SK-N-SH treated with all-trans-retinoic acid at 6 μM for 48 hours (cell line): Measurements from ENCODE around the gene C8G.

ENCODE experiments used
- ATAC-seq: fragments of 200-7000 bp; cut with Tn5 transposase; 3 replicates; pipeline ENCODE4 v1.9.1; 2020; ENCODE audit warnings: mild to moderate bottlenecking, moderate library complexity
- ARNTL ChIP-seq: fragments of 450-650 bp; formaldehyde crosslinking; IDR thresholded peaks from 2 replicates; pipeline ENCODE4 v1.5.0; 2020; ENCODE audit warnings: low read depth, mild to moderate bottlenecking, moderate library complexity, borderline replicate concordance
- CREB5 ChIP-seq: fragments of 250-450 bp; sonication (Bioruptor Pico); IDR thresholded peaks from 2 replicates; pipeline ENCODE4 v1.5.1; 2020; ENCODE audit warnings: low read depth, mild to moderate bottlenecking, moderate library complexity
- CSDC2 ChIP-seq: fragments of 250-450 bp; sonication (Bioruptor Pico); IDR thresholded peaks from 2 replicates; pipeline ENCODE4 v1.5.0; 2020; ENCODE audit warnings: mild to moderate bottlenecking, moderate library complexity
- CSRNP3 ChIP-seq: fragments of 250-450 bp; sonication (Bioruptor Pico); IDR thresholded peaks from 2 replicates; pipeline ENCODE4 v1.5.1; 2021; ENCODE audit warnings: mild to moderate bottlenecking, moderate library complexity
- ESRRG ChIP-seq: fragments of 250-450 bp; sonication (Bioruptor Pico); IDR thresholded peaks from 2 replicates; pipeline ENCODE4 v1.6.1; 2021; ENCODE audit warnings: mild to moderate bottlenecking
- GLIS3 ChIP-seq: fragments of 250-450 bp; sonication (Bioruptor Pico); IDR thresholded peaks from 2 replicates; pipeline ENCODE4 v1.5.0; 2020; ENCODE audit warnings: mild to moderate bottlenecking, moderate library complexity
- ISL1 ChIP-seq: fragments of 250-450 bp; sonication (Bioruptor Pico); IDR thresholded peaks from 2 replicates; pipeline ENCODE4 v2.1.2; 2022; ENCODE audit warnings: mild to moderate bottlenecking, moderate library complexity
- OSR1 ChIP-seq: fragments of 250-450 bp; sonication (Bioruptor Pico); IDR thresholded peaks from 2 replicates; pipeline ENCODE4 v1.8.0; 2022; ENCODE audit warnings: moderate library complexity, mild to moderate bottlenecking, inconsistent platforms
- PATZ1 ChIP-seq: fragments of 250-450 bp; sonication (Bioruptor Pico); IDR thresholded peaks from 2 replicates; pipeline ENCODE4 v1.8.0; 2020; ENCODE audit warnings: mild to moderate bottlenecking, moderate library complexity, borderline replicate concordance
- POU6F1 ChIP-seq: fragments of 250-450 bp; sonication (Bioruptor Pico); IDR thresholded peaks from 2 replicates; pipeline ENCODE4 v1.8.0; 2021; ENCODE audit warnings: low read depth, mild to moderate bottlenecking, moderate library complexity, borderline replicate concordance
- PPARA ChIP-seq: fragments of 250-450 bp; sonication (Bioruptor Pico); IDR thresholded peaks from 2 replicates; pipeline ENCODE4 v1.5.0; 2020; ENCODE audit warnings: mild to moderate bottlenecking, borderline replicate concordance
- RARB ChIP-seq: fragments of 250-450 bp; sonication (Bioruptor Pico); IDR thresholded peaks from 2 replicates; pipeline ENCODE4 v1.8.0; 2021; ENCODE audit warnings: mild to moderate bottlenecking, moderate library complexity
- SNAI2 ChIP-seq: fragments of 250-450 bp; sonication (Bioruptor Pico); IDR thresholded peaks from 2 replicates; pipeline ENCODE4 v1.5.0; 2020; ENCODE audit warnings: mild to moderate bottlenecking, moderate library complexity
- TCF4 ChIP-seq: fragments of 250-450 bp; sonication (Bioruptor Pico); IDR thresholded peaks from 2 replicates; pipeline ENCODE4 v1.8.0; 2021; ENCODE audit warnings: mild to moderate bottlenecking, moderate library complexity, borderline replicate concordance
- TOX ChIP-seq: fragments of 250-450 bp; sonication (Bioruptor Pico); IDR thresholded peaks from 2 replicates; pipeline ENCODE4 v1.8.0; 2021; ENCODE audit warnings: mild to moderate bottlenecking, moderate library complexity, borderline replicate concordance
- TSHZ2 ChIP-seq: fragments of 250-450 bp; sonication (Bioruptor Pico); IDR thresholded peaks from 2 replicates; pipeline ENCODE4 v1.5.0; 2020; ENCODE audit warnings: mild to moderate bottlenecking, moderate library complexity
- ZC3H10 ChIP-seq: fragments of 250-450 bp; sonication (Bioruptor Pico); IDR thresholded peaks from 2 replicates; pipeline ENCODE4 v1.5.1; 2021; ENCODE audit warnings: mild to moderate bottlenecking, moderate library complexity
- ZFP3 ChIP-seq: fragments of 250-450 bp; sonication (Bioruptor Pico); IDR thresholded peaks from 2 replicates; pipeline ENCODE4 v1.5.0; 2020; ENCODE audit warnings: mild to moderate bottlenecking, moderate library complexity
- ZFP30 ChIP-seq: fragments of 450-650 bp; formaldehyde crosslinking; IDR thresholded peaks from 2 replicates; pipeline ENCODE4 v1.5.0; 2022; ENCODE audit warnings: mild to moderate bottlenecking, moderate library complexity
- ZNF565 ChIP-seq: fragments of 450-650 bp; formaldehyde crosslinking; conservative IDR thresholded peaks from 2 replicates; pipeline ENCODE4 v1.5.0; 2020; ENCODE audit warnings: low read depth, mild to moderate bottlenecking, moderate library complexity
- ZNF70 ChIP-seq: fragments of 450-650 bp; formaldehyde crosslinking; IDR thresholded peaks from 2 replicates; pipeline ENCODE4 v1.5.0; 2020; ENCODE audit warnings: mild to moderate bottlenecking, moderate library complexity
- ZNF8 ChIP-seq: fragments of 450-650 bp; formaldehyde crosslinking; IDR thresholded peaks from 2 replicates; pipeline ENCODE4 v1.5.0; 2020; ENCODE audit warnings: mild to moderate bottlenecking, moderate library complexity

The C8G gene

GRCh38 chr9:136941231-136942111 is 3.6 kb upstream of the C8G start:
- ATAC-seq, result no peak
- no peak for TF ChIP-seq ESRRG (CRISPR knock-in tag)
- no peak for TF ChIP-seq SNAI2
- no peak for TF ChIP-seq ZNF565 (CRISPR knock-in tag)
- no peak for TF ChIP-seq POU6F1 (CRISPR knock-in tag)
- no peak for TF ChIP-seq GLIS3 (CRISPR knock-in tag)
- TF ChIP-seq CREB5 (CRISPR knock-in tag), result no peak
- no peak for TF ChIP-seq ZC3H10 (CRISPR knock-in tag)
- no peak for TF ChIP-seq PATZ1
- no peak for TF ChIP-seq CSDC2
- no peak for TF ChIP-seq ISL1 (CRISPR knock-in tag)
- TF ChIP-seq PPARA (CRISPR knock-in tag), result no peak
- no peak for TF ChIP-seq TOX

- ATAC-seq, result no peak
- TF ChIP-seq RARB (CRISPR knock-in tag) (no peak), ZNF565 (CRISPR knock-in tag) (no peak), GLIS3 (CRISPR knock-in tag) (no peak), PATZ1 (no peak), ZFP3 (no peak), TSHZ2 (CRISPR knock-in tag) (no peak), SNAI2 (no peak), PPARA (CRISPR knock-in tag) (no peak), ARNTL (CRISPR knock-in tag) (no peak), CREB5 (CRISPR knock-in tag) (no peak), ISL1 (CRISPR knock-in tag) (no peak), ZNF70 (CRISPR knock-in tag) (no peak), ESRRG (CRISPR knock-in tag) (no peak), TCF4 (no peak), TOX (no peak), CSRNP3 (CRISPR knock-in tag) (no peak), OSR1 (CRISPR knock-in tag) (no peak), ZFP30 (CRISPR knock-in tag) (no peak), ZNF8 (CRISPR knock-in tag) (no peak)
- TF ChIP-seq, all 23 proteins: peak for 0
Observed at GRCh38 chr9:136942112-136942880, 2.7 kb upstream of the C8G start.
